ENCODE measurements around the gene HHIP.

DNA sequence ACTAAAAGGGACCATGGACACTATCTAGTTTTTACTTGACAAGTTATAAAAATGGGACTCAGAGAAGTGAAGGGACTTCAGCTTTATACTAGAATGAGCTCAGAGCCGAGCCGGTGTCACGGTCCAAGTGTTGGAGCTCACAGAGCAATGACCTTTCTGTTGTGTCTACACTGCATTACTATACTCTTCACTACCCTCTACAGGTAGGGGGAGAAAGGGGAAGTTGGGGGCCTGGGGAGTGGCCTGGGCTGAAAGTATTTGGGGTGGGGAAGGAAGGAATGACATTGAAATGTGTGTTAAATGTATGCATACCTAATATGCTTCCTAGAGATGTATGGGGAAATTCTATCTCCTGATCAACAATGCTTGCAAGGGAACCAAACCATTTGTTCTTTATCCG lies 48.8 kb upstream of the HHIP start:
- TF ChIP-seq, protein P1, sequence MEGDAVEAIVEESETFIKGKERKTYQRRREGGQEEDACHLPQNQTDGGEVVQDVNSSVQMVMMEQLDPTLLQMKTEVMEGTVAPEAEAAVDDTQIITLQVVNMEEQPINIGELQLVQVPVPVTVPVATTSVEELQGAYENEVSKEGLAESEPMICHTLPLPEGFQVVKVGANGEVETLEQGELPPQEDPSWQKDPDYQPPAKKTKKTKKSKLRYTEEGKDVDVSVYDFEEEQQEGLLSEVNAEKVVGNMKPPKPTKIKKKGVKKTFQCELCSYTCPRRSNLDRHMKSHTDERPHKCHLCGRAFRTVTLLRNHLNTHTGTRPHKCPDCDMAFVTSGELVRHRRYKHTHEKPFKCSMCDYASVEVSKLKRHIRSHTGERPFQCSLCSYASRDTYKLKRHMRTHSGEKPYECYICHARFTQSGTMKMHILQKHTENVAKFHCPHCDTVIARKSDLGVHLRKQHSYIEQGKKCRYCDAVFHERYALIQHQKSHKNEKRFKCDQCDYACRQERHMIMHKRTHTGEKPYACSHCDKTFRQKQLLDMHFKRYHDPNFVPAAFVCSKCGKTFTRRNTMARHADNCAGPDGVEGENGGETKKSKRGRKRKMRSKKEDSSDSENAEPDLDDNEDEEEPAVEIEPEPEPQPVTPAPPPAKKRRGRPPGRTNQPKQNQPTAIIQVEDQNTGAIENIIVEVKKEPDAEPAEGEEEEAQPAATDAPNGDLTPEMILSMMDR (IDR thresholded peaks at IDR 0.05), result no peak
- TF ChIP-seq POLR2A (IDR thresholded peaks at IDR 0.05), result no peak
